Hepatocyte (in vitro differentiated cells): ENCODE data around the gene KRCC1.

Experiments used
- CTCF ChIP-seq: fragments of 200-600 bp; sonication (generic); IDR thresholded peaks from 2 replicates; pipeline ENCODE4 v1.5.1; 2016; ENCODE audit warnings: antibody characterized with exemption, mild to moderate bottlenecking; ENCODE audit not compliant: poor library complexity
- EZH2 ChIP-seq: fragments of 200-600 bp; sonication (generic); IDR thresholded peaks from 2 replicates; pipeline ENCODE4 v1.6.1; 2016; ENCODE audit warnings: antibody characterized with exemption, mild to moderate bottlenecking, borderline replicate concordance

- TF ChIP-seq CTCF (no peak), EZH2 (no peak)
Measured at GRCh38 chr2:88099798-88100488, 44.4 kb upstream of the KRCC1 start.
